Activated CD4-positive, alpha-beta memory T cell treated with anti-CD3 and anti-CD28 coated beads, Interleukin-2, amount 10 ng/mL, durations not matched to agents 7 days and 5 days (primary cell): ENCODE measurements around the gene ZNF575. TPM values are rescaled to one million over a fixed set of nuclear protein-coding genes. Genes with fewer than 3 reads are reported as not detected.
A peak's percentile ranks its signal among the peaks of the same experiment; 100 is the strongest.
"Not testable (repeated sequence)": the region's sequence is repeated elsewhere in the genome, so short reads cannot be mapped to it uniquely, and the experiment has no call there.

Experiments used
- CTCF ChIA-PET: fragments of 350-600 bp; sonication (Branson Sonifier 250); formaldehyde crosslinking; loops from one replicate; lab custom pipeline; 2021; ENCODE audit warnings: antibody characterized with exemption, inconsistent platforms; lab: Charles Lee
- POLR2A ChIA-PET: fragments of 350-600 bp; sonication (Branson Sonifier 250); formaldehyde crosslinking; loops from one replicate; lab custom pipeline; 2021; ENCODE audit warnings: antibody characterized with exemption; lab: Charles Lee
- DNase-seq: peaks from one replicate; pipeline ENCODE4 v3.0.0-alpha.2; 2020
- H3K27ac Mint-ChIP-seq: one replicate; pipeline ENCODE4 v1.8.0; 2021; ENCODE audit warnings: mild to moderate bottlenecking, mixed read lengths
- H3K27me3 Mint-ChIP-seq: one replicate; pipeline ENCODE4 v1.8.0; 2021; ENCODE audit warnings: mixed read lengths
- H3K36me3 Mint-ChIP-seq: one replicate; pipeline ENCODE4 v1.8.0; 2021; ENCODE audit warnings: low read depth, mixed read lengths
- H3K4me1 Mint-ChIP-seq: one replicate; pipeline ENCODE4 v1.8.0; 2021; ENCODE audit warnings: mixed read lengths
- H3K4me3 Mint-ChIP-seq: one replicate; pipeline ENCODE4 v1.8.0; 2021; ENCODE audit warnings: mild to moderate bottlenecking, mixed read lengths
- H3K9me3 Mint-ChIP-seq: one replicate; pipeline ENCODE4 v1.8.0; 2021; ENCODE audit warnings: mixed read lengths
- total RNA-seq, 2 experiments: library from RNA; stranded (reverse); gene quantifications; one replicate each; pipeline ENCODE4 v1.2.3, GENCODE V29; 2021

Gene ZNF575
- total RNA-seq, 2 experiments from 2014 or later: 4.1 to 4.8 TPM

- no peaks in the 10 kb centered on the region for H3K27me3 Mint-ChIP-seq
- CTCF ChIA-PET: interaction anchor here (0.6 to 3.7 kb wide), 10 partner anchors 9 to 192 kb away, joined by 3 to 27 read pairs (median 5); partner anchors contain the start of gene PLAUR
- peaks cover 23% of the 10 kb centered on the region for H3K4me1 Mint-ChIP-seq
- H3K36me3 Mint-ChIP-seq: peaks cover 20% of the 10 kb centered on the region
- H3K27ac Mint-ChIP-seq: peak overlapping the region; percentile 98
- POLR2A ChIA-PET: interaction anchor here (0.6 to 3.0 kb wide), 16 partner anchors 9 to 220 kb away, joined by 3 to 27 read pairs (median 4); partner anchors contain the start of genes IRGQ, PHLDB3, PINLYP and SMG9
- peaks cover 4% of the 10 kb centered on the region for H3K9me3 Mint-ChIP-seq
- H3K4me3 Mint-ChIP-seq: peak overlapping the region; percentile 86
- peak; percentile 95 for DNase-seq
Observed at GRCh38 chr19:43533546-43534304, 737 bp downstream of the ZNF575 start.

GRCh38 chr19:43534305-43534815 lies 1.4 kb downstream of the ZNF575 start:
- no peaks in the 10 kb centered on the region for H3K27me3 Mint-ChIP-seq
- POLR2A ChIA-PET: interaction anchor here (0.6 to 3.0 kb wide), 8 partner anchors 9 to 134 kb away, joined by 3 to 27 read pairs (median 6); partner anchors contain the start of genes IRGQ, PHLDB3, PINLYP and XRCC1
- H3K9me3 Mint-ChIP-seq: peaks cover 7% of the 10 kb centered on the region
- H3K4me1 Mint-ChIP-seq: peaks cover 23% of the 10 kb centered on the region
- H3K4me3 Mint-ChIP-seq: peak overlapping the region; percentile 86
- peak overlapping the region; percentile 98 for H3K27ac Mint-ChIP-seq
- no peak for DNase-seq
- H3K36me3 Mint-ChIP-seq: peaks cover 26% of the 10 kb centered on the region
- CTCF ChIA-PET: interaction anchor here (1.4 to 3.7 kb wide), 7 partner anchors 10 to 71 kb away, joined by 3 to 27 read pairs (median 19); no protein-coding TSS in a partner anchor

GRCh38 chr19:43534816-43535761 lies 2.1 kb downstream of the ZNF575 start:
- H3K4me1 Mint-ChIP-seq: peaks cover 23% of the 10 kb centered on the region
- CTCF ChIA-PET: interaction anchor here (0.5 to 3.5 kb wide), 8 partner anchors 10 to 159 kb away, joined by 3 to 29 read pairs (median 4); partner anchors contain the start of genes IRGQ and ZNF576
- peak; percentile 30 for DNase-seq
- peak overlapping the region; percentile 37 for H3K27ac Mint-ChIP-seq
- POLR2A ChIA-PET: interaction anchor here (1.1 to 1.6 kb wide), 3 partner anchors 10 to 36 kb away, joined by 3 to 5 read pairs (median 4); no protein-coding TSS in a partner anchor
- no peaks in the 10 kb centered on the region for H3K27me3 Mint-ChIP-seq
- peaks cover 7% of the 10 kb centered on the region for H3K9me3 Mint-ChIP-seq
- no peak overlapping the region for H3K4me3 Mint-ChIP-seq
- H3K36me3 Mint-ChIP-seq: peaks cover 32% of the 10 kb centered on the region

- Mint-ChIP-seq H3K27me3 (no peaks in the 10 kb centered on the region), H3K27ac (no peak overlapping the region), H3K9me3 (peaks cover 7% of the 10 kb centered on the region), H3K4me1 (peaks cover 5% of the 10 kb centered on the region), H3K4me3 (no peak overlapping the region), H3K36me3 (peaks cover 60% of the 10 kb centered on the region)
- CTCF ChIA-PET: interaction anchor here (1.7 kb wide), 1 partner anchor 16 kb away, joined by 5 read pairs; no protein-coding TSS in a partner anchor
- POLR2A ChIA-PET: interaction anchor here (1.0 kb wide), 1 partner anchor 16 kb away, joined by 3 read pairs; no protein-coding TSS in a partner anchor
- no peak for DNase-seq
Observed at GRCh38 chr19:43538922-43539321, 5.9 kb downstream of the ZNF575 start.

- Mint-ChIP-seq H3K27ac (no peak overlapping the region), H3K4me1 (peaks cover under 1% of the 10 kb centered on the region), H3K36me3 (peaks cover 68% of the 10 kb centered on the region), H3K4me3 (no peak overlapping the region), H3K9me3 (peaks cover 7% of the 10 kb centered on the region), H3K27me3 (no peaks in the 10 kb centered on the region)
- ChIA-PET CTCF (no interaction called here), POLR2A (no interaction called here)
- DNase-seq: no peak
Observed at GRCh38 chr19:43540381-43540780, 7.4 kb downstream of the ZNF575 start.

GRCh38 chr19:43541920-43542650 lies 9.1 kb downstream of the ZNF575 start:
- peaks cover 62% of the 10 kb centered on the region for H3K36me3 Mint-ChIP-seq
- no peak for DNase-seq
- no peak overlapping the region for H3K27ac Mint-ChIP-seq
- H3K4me1 Mint-ChIP-seq: no peaks in the 10 kb centered on the region
- no peak overlapping the region for H3K4me3 Mint-ChIP-seq
- POLR2A ChIA-PET: no interaction called here
- no peaks in the 10 kb centered on the region for H3K27me3 Mint-ChIP-seq
- H3K9me3 Mint-ChIP-seq: peaks cover 7% of the 10 kb centered on the region
- CTCF ChIA-PET: interaction anchor here (2.0 kb wide), 1 partner anchor 13 kb away, joined by 5 read pairs; no protein-coding TSS in a partner anchor

GRCh38 chr19:43544077-43544476 lies 11.1 kb downstream of the ZNF575 start:
- Mint-ChIP-seq H3K4me3 (no peak overlapping the region), H3K4me1 (no peaks in the 10 kb centered on the region), H3K9me3 (peaks cover 3% of the 10 kb centered on the region), H3K36me3 (peaks cover 46% of the 10 kb centered on the region), H3K27me3 (no peaks in the 10 kb centered on the region), H3K27ac (no peak overlapping the region)
- CTCF ChIA-PET: interaction anchor here (1.3 kb wide), 1 partner anchor 11 kb away, joined by 6 read pairs; no protein-coding TSS in a partner anchor
- POLR2A ChIA-PET: interaction anchor here (1.0 kb wide), 1 partner anchor 11 kb away, joined by 3 read pairs; no protein-coding TSS in a partner anchor
- no peak for DNase-seq

- Mint-ChIP-seq H3K27ac (no peak overlapping the region), H3K36me3 (peaks cover 41% of the 10 kb centered on the region), H3K27me3 (no peaks in the 10 kb centered on the region), H3K4me3 (no peak overlapping the region), H3K4me1 (no peaks in the 10 kb centered on the region), H3K9me3 (no peaks in the 10 kb centered on the region)
- no peak for DNase-seq
- ChIA-PET CTCF (interaction anchor here (1.3 kb wide), 1 partner anchor 10 kb away, joined by 6 read pairs; no protein-coding TSS in a partner anchor), POLR2A (no interaction called here)
Observed at GRCh38 chr19:43545276-43545675, 12.3 kb downstream of the ZNF575 start.

GRCh38 chr19:43545981-43546380 lies 13.0 kb downstream of the ZNF575 start:
- peaks cover 42% of the 10 kb centered on the region for H3K36me3 Mint-ChIP-seq
- no peaks in the 10 kb centered on the region for H3K27me3 Mint-ChIP-seq
- H3K27ac Mint-ChIP-seq: no peak overlapping the region
- no peaks in the 10 kb centered on the region for H3K4me1 Mint-ChIP-seq
- ChIA-PET POLR2A (no interaction called here), CTCF (no interaction called here)
- no peak overlapping the region for H3K4me3 Mint-ChIP-seq
- no peaks in the 10 kb centered on the region for H3K9me3 Mint-ChIP-seq
- DNase-seq: no peak

- Mint-ChIP-seq H3K27me3 (no peaks in the 10 kb centered on the region), H3K9me3 (no peaks in the 10 kb centered on the region), H3K36me3 (peaks cover 42% of the 10 kb centered on the region), H3K4me1 (no peaks in the 10 kb centered on the region), H3K27ac (no peak overlapping the region), H3K4me3 (no peak overlapping the region)
- DNase-seq: no peak
- ChIA-PET CTCF (interaction anchor here (0.8 kb wide), 1 partner anchor 9 kb away, joined by 3 read pairs; no protein-coding TSS in a partner anchor), POLR2A (no interaction called here)
Observed at GRCh38 chr19:43546581-43546980, 13.6 kb downstream of the ZNF575 start.

GRCh38 chr19:43547926-43548325 lies 14.9 kb downstream of the ZNF575 start:
- H3K4me1 Mint-ChIP-seq, H3K4me3 Mint-ChIP-seq, POLR2A ChIA-PET, CTCF ChIA-PET, H3K9me3 Mint-ChIP-seq, H3K27me3 Mint-ChIP-seq, DNase-seq, H3K27ac Mint-ChIP-seq: not testable (repeated sequence)
- peaks cover 40% of the 10 kb centered on the region for H3K36me3 Mint-ChIP-seq
